Epithelial cell of proximal tubule (primary cell): ENCODE data around the gene ZNRF2. TPM values are rescaled to one million over a fixed set of nuclear protein-coding genes. Genes with fewer than 3 reads are reported as not detected.

Experiments used
- DNase-seq: peaks from one replicate; pipeline ENCODE4 v3.0.0-alpha.2; 2011; ENCODE audit warnings: low read depth
- H3K4me3 ChIP-seq: 2 replicates; pipeline ENCODE4 v1.5.1; 2011; ENCODE audit warnings: low read depth, mild to moderate bottlenecking, low read length
- total RNA-seq: library from RNA; depleted of rRNA; stranded (reverse); fragments of >200 nt; gene quantifications from 2 replicates; pipeline ENCODE4 v1.2.3, GENCODE V29; 2015
- TF ChIP-seq, protein P1 (sequence below): conservative IDR thresholded peaks from 2 replicates; pipeline ENCODE4 v1.5.1; 2012; ENCODE audit warnings: low read depth, mild to moderate bottlenecking, low read length

Gene ZNRF2
- total RNA-seq, 1 donor from 2014 or later: 16.5 TPM

GRCh38 chr7:30308389-30308788 is 24.0 kb downstream of the ZNRF2 start:
- TF ChIP-seq, protein P1, sequence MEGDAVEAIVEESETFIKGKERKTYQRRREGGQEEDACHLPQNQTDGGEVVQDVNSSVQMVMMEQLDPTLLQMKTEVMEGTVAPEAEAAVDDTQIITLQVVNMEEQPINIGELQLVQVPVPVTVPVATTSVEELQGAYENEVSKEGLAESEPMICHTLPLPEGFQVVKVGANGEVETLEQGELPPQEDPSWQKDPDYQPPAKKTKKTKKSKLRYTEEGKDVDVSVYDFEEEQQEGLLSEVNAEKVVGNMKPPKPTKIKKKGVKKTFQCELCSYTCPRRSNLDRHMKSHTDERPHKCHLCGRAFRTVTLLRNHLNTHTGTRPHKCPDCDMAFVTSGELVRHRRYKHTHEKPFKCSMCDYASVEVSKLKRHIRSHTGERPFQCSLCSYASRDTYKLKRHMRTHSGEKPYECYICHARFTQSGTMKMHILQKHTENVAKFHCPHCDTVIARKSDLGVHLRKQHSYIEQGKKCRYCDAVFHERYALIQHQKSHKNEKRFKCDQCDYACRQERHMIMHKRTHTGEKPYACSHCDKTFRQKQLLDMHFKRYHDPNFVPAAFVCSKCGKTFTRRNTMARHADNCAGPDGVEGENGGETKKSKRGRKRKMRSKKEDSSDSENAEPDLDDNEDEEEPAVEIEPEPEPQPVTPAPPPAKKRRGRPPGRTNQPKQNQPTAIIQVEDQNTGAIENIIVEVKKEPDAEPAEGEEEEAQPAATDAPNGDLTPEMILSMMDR: no peak
- no peak overlapping the region for H3K4me3 ChIP-seq
- DNase-seq: no peak

- TF ChIP-seq, protein P1: no peak
- H3K4me3 ChIP-seq: no peak overlapping the region
- DNase-seq: no peak
Observed at GRCh38 chr7:30309302-30309701, 24.9 kb downstream of the ZNRF2 start.

DNA sequence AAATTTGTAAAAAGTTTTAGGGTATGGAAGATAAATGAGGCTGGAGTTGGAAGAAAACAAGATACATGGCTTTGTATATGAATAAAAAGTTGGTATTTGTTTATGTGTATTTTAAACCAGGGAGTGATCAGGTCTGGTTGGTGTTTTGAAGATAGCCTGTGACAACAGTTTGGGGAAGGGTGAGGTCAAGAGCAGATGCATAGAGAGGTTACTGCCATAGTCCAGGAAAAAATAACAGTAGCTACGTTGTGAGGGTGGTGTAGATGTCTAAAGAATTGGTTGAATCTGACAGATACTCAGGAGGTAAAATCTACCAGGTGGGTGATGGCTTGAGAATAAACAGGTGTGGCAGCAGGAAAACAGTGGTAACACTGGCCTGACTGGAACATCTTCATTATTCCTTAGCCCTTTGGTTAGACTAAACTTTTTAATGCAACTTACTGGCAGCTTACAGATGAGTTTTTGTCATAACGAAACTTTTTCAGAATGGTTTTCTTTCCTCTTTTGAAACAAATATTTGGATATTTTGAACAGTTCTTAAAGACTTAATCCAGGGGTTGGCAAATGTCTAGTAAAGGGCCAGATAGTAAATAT is 25.5 kb downstream of the ZNRF2 start:
- TF ChIP-seq, protein P1: no peak
- no peak for DNase-seq
- no peak overlapping the region for H3K4me3 ChIP-seq

- TF ChIP-seq, protein P1: no peak
Observed at GRCh38 chr7:30310674-30311362, 26.4 kb downstream of the ZNRF2 start.

DNA sequence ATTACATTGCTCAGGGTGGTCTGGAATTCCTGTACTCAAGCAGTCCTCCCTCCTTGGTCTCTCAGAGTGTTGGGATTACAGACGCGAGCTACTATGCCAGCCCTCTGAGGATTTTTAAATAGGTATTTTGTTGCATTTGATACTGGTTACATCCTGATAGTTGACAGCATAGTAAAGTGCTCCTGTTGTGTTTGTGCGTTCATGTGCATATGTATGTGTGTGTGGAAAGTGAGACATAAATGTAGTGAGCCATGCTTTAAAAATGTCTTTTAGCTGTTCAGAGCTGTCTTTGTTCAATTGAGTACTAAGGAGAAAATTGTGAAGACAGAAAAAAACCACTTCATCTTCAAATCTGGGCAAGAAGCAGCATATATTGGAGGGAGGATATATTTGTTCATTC is 27.8 kb downstream of the ZNRF2 start:
- TF ChIP-seq, protein P1: no peak
- no peak for DNase-seq
- no peak overlapping the region for H3K4me3 ChIP-seq

More at GRCh38 chr7:30310674-30311362, 26.4 kb downstream of the ZNRF2 start:
- no peak overlapping the region for H3K4me3 ChIP-seq
- no peak for DNase-seq

- TF ChIP-seq, protein P1: no peak
- no peak for DNase-seq
- H3K4me3 ChIP-seq: no peak overlapping the region
Observed at GRCh38 chr7:30313348-30313747, 29.0 kb downstream of the ZNRF2 start.

DNA sequence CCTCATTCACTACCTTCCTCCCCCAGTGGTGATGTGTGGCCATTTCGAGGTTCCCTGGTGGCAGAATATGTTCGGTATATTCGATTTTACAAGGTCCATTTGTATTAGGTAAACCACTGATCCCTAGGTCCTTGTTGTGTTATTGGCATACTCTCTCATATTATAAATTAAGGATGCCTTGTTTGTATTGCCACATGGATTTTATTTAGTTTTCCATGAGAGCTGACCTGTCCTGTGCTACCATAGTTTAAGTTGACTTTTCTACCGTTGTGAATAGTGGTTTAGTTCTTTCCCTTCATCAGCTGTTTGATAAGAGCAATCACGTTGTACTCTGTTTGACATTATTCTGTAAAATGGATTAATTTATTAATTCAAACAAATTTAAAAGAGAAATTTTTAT is 29.4 kb downstream of the ZNRF2 start:
- TF ChIP-seq, protein P1: no peak
- no peak overlapping the region for H3K4me3 ChIP-seq
- DNase-seq: no peak
